GM23248 (cell line): ENCODE results near the gene SIPA1.

Experiments
- EZH2 ChIP-seq: fragments of 200-600 bp; sonication (generic); IDR thresholded peaks from 2 replicates; pipeline ENCODE4 v1.6.1; 2018; ENCODE audit warnings: antibody characterized with exemption, mild to moderate bottlenecking; ENCODE audit not compliant: insufficient read depth, poor library complexity, severe bottlenecking
- EZH2phosphoT487 ChIP-seq: fragments of 200-600 bp; sonication (generic); IDR thresholded peaks from 2 replicates; pipeline ENCODE4 v1.6.1; 2018; ENCODE audit warnings: antibody characterized with exemption, moderate library complexity, mild to moderate bottlenecking, low read depth; ENCODE audit not compliant: insufficient read depth

DNA sequence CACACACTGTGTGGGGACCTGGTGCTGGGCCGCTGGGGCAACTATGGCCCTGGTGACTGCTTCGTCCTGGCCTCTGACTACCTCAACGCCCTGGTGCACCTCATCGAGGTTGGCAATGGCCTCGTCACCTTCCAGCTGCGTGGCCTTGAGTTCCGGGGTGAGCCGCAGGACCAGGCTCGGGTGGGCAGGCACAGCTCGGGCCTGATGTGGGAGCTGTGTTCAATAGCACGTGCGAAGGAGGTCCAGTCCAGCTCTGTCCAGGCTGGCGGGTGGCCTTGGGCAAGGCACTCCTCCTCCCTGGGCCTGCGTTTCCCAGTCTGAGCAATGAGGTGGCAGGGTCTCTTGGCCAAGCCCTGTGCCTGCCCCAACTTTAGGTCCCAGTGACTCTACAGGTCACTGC, 8.3 kb upstream of the SIPA1 start:
- TF ChIP-seq EZH2 = no peak
- TF ChIP-seq EZH2phosphoT487 = no peak
